Myocyte (in vitro differentiated cells): ENCODE measurements around the gene CORT. TPM values are rescaled to one million over a fixed set of nuclear protein-coding genes. Genes with fewer than 3 reads are reported as not detected.
"Not testable (repeated sequence)": the region's sequence is repeated elsewhere in the genome, so short reads cannot be mapped to it uniquely, and the experiment has no call there.

Source experiments
- DNase-seq: peaks from one replicate; pipeline ENCODE4 v3.0.0-alpha.2; 2012; ENCODE audit warnings: low read depth
- total RNA-seq: library from RNA; depleted of rRNA; stranded (reverse); fragments of >200 nt; gene quantifications from 2 replicates; pipeline ENCODE4 v1.2.3, GENCODE V29; 2014

Gene CORT
- total RNA-seq, 1 donor from 2014 or later: not detected

- DNase-seq: not testable (repeated sequence)
These were observed 24.4 kb downstream of the CORT start for GRCh38 chr1:10474309-10474612.

- DNase-seq: peak; percentile 94
These were observed 25.0 kb downstream of the CORT start, which contains the start of gene PEX14 for GRCh38 chr1:10474613-10475507. Gene PEX14, plus strand, starts transcription at chr1:10474950. Its CDS starts 17 bp downstream, at chr1:10474967.

GRCh38 chr1:10475510-10475909 is 25.7 kb downstream of the CORT start:
- DNase-seq: no peak

- DNase-seq: no peak
These were observed 29.5 kb downstream of the CORT start for GRCh38 chr1:10479296-10479695.

- DNase-seq: no peak
These were observed 30.8 kb downstream of the CORT start for GRCh38 chr1:10480614-10481013.

- DNase-seq: no peak
These were observed 34.7 kb downstream of the CORT start for GRCh38 chr1:10484521-10484920.

- DNase-seq: no peak
These were observed 39.6 kb downstream of the CORT start for GRCh38 chr1:10489291-10490055.

GRCh38 chr1:10490286-10490970 is 40.6 kb downstream of the CORT start:
- DNase-seq: no peak

- no peak for DNase-seq
These were observed 44.6 kb downstream of the CORT start for GRCh38 chr1:10494418-10494753.

- DNase-seq: peak; percentile 72
These were observed 45.1 kb downstream of the CORT start for GRCh38 chr1:10494754-10495474.

GRCh38 chr1:10495475-10495817 is 45.6 kb downstream of the CORT start:
- DNase-seq: no peak

- no peak for DNase-seq
These were observed 46.1 kb downstream of the CORT start for GRCh38 chr1:10495952-10496351.

GRCh38 chr1:10497109-10497508 is 47.3 kb downstream of the CORT start:
- no peak for DNase-seq

- no peak for DNase-seq
These were observed 48.4 kb downstream of the CORT start for GRCh38 chr1:10498231-10498630.

Other genes with a start within 250 kb of the CORT start
- gene KIF1B, start 239.5 kb upstream of the CORT start, total RNA-seq: 135 and 155 TPM in 2 replicates
- gene PGD, start 51.0 kb upstream of the CORT start, total RNA-seq: 165 and 186 TPM in 2 replicates
- 4.0 and 4.7 TPM in 2 replicates for gene CENPS, start 19.6 kb upstream of the CORT start, total RNA-seq
- 17.2 and 27.1 TPM in 2 replicates for gene DFFA, start 22.5 kb downstream of the CORT start, total RNA-seq
- gene PEX14, start 24.9 kb downstream of the CORT start, total RNA-seq: 11.5 and 15.0 TPM in 2 replicates